ENCODE data around the gene ZFP42. TPM values are rescaled to one million over a fixed set of nuclear protein-coding genes. Genes with fewer than 3 reads are reported as not detected.

The ZFP42 gene
- total RNA-seq, 1 donor from 2014 or later: 0.72 TPM

- Mint-ChIP-seq H3K4me1 (peaks cover 19% of the 10 kb centered on the region), H3K27ac (ENCODE audit: unreplicated experiment) (no peak overlapping the region), H3K27me3 (ENCODE audit: low read depth) (peaks cover 3% of the 10 kb centered on the region), H3K4me3 (no peak overlapping the region), H3K36me3 (ENCODE audit: low read depth) (peaks cover under 1% of the 10 kb centered on the region), H3K9me3 (no peaks in the 10 kb centered on the region)
- TF ChIP-seq CTCF (conservative IDR thresholded peaks at IDR 0.05): no peak
- DNase-seq (ENCODE audit: low read depth, low spot score): no peak
Observed at GRCh38 chr4:188021548-188022249, 26.1 kb downstream of the ZFP42 start.

GRCh38 chr4:188023682-188024081 is 28.1 kb downstream of the ZFP42 start:
- Mint-ChIP-seq H3K36me3 (ENCODE audit: low read depth) (no peaks in the 10 kb centered on the region), H3K27me3 (ENCODE audit: low read depth) (no peaks in the 10 kb centered on the region), H3K4me1 (peaks cover 15% of the 10 kb centered on the region), H3K27ac (ENCODE audit: unreplicated experiment) (no peak overlapping the region), H3K4me3 (no peak overlapping the region), H3K9me3 (no peaks in the 10 kb centered on the region)
- TF ChIP-seq CTCF (conservative IDR thresholded peaks at IDR 0.05): no peak
- DNase-seq (ENCODE audit: low read depth, low spot score): no peak

DNA sequence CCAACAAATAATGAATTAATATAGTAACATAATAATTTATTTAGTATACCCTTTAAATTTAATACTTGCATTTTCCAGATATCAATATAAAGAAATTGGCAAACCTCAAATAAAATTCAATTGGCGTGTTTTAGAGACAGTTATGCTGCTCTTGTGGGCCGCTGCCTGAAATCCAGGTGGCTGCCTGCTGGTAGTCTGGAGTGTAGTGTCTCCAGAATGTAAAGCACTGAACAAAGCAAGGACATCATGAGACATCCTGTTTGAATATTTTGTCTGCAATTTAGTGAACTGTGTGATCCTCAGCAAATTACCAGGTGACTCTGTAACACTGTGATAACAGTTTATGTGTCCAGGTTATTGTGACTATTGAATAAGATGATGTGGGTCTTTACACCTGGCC is 29.9 kb downstream of the ZFP42 start:
- no peak for DNase-seq (ENCODE audit: low read depth, low spot score)
- H3K4me1 Mint-ChIP-seq: peaks cover 17% of the 10 kb centered on the region
- H3K27ac Mint-ChIP-seq (ENCODE audit: unreplicated experiment): no peak overlapping the region
- no peaks in the 10 kb centered on the region for H3K36me3 Mint-ChIP-seq (ENCODE audit: low read depth)
- TF ChIP-seq CTCF (conservative IDR thresholded peaks at IDR 0.05): no peak
- no peaks in the 10 kb centered on the region for H3K9me3 Mint-ChIP-seq
- H3K27me3 Mint-ChIP-seq (ENCODE audit: low read depth): no peaks in the 10 kb centered on the region
- no peak overlapping the region for H3K4me3 Mint-ChIP-seq

DNA sequence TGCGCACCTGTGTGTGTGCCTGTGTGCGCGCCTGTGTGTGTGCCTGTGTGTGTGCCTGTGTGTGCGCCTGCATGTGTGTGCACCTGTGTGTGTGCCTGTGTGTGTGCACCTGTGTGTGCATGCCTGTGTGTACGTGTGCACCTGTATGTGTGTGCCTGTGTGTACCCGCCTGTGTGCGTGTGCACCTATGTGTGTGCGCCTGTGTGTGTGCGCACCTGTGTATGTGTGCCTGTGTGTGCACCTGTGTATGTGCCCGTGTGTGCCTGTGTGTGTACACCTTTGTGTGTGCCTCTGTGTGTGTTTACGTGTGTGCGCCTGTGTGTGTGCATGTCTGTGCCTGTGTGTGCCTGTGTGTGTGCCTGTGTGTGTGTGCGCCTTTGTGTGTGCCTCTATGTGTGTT is 33.5 kb downstream of the ZFP42 start:
- Mint-ChIP-seq H3K9me3 (no peaks in the 10 kb centered on the region), H3K4me3 (no peak overlapping the region), H3K36me3 (ENCODE audit: low read depth) (no peaks in the 10 kb centered on the region), H3K4me1 (peaks cover 26% of the 10 kb centered on the region), H3K27ac (ENCODE audit: unreplicated experiment) (no peak overlapping the region), H3K27me3 (ENCODE audit: low read depth) (peaks cover 15% of the 10 kb centered on the region)
- TF ChIP-seq CTCF (conservative IDR thresholded peaks at IDR 0.05): no peak
- DNase-seq (ENCODE audit: low read depth, low spot score): no peak

DNA sequence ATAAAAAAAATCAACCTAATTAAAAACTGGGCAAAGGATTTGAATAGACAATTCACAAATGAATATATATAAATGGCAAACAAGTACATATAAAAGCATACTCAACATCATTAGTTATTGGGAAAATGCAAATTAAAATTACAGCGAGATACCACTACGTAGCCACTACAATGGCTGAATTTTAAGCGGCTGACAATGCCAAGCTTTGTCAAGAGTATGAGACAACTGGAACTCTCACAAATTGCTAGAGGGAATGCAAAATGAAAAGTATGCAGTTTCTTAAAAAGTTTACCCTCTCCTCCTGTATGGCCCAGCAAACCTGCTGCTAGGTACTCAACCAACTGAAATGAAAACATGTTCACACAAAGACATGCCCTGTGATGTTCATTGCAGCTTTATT is 34.8 kb downstream of the ZFP42 start:
- Mint-ChIP-seq H3K4me3 (no peak overlapping the region), H3K4me1 (peaks cover 29% of the 10 kb centered on the region), H3K27me3 (ENCODE audit: low read depth) (peaks cover 15% of the 10 kb centered on the region), H3K27ac (ENCODE audit: unreplicated experiment) (no peak overlapping the region), H3K9me3 (no peaks in the 10 kb centered on the region), H3K36me3 (ENCODE audit: low read depth) (no peaks in the 10 kb centered on the region)
- no peak for TF ChIP-seq CTCF (conservative IDR thresholded peaks at IDR 0.05)
- DNase-seq (ENCODE audit: low read depth, low spot score): no peak
